HG03108 (cell line): ENCODE data around the gene NRDE2.

Experiments used
- ATAC-seq: cut with Tn5 transposase; IDR thresholded peaks from one replicate; pipeline ENCODE4 v1.9.1; 2021; ENCODE audit warnings: moderate library complexity; ENCODE audit not compliant: unreplicated experiment

The NRDE2 gene

GRCh38 chr14:90331497-90332270 lies at the start of gene NRDE2:
NRDE2 (minus strand) TSS chr14:90331941; CDS start chr14:90331904, 37 bp downstream.
- ATAC-seq, result peak; percentile 95

- no peak for ATAC-seq
These were observed 49.5 kb upstream of the NRDE2 start for GRCh38 chr14:90381011-90381786.

- ATAC-seq, result no peak
These were observed 47.4 kb upstream of the NRDE2 start for GRCh38 chr14:90379106-90379505.

- ATAC-seq, result no peak
These were observed 46.5 kb upstream of the NRDE2 start for GRCh38 chr14:90378249-90378648.

GRCh38 chr14:90375934-90376333 lies 44.2 kb upstream of the NRDE2 start:
- ATAC-seq, result no peak

- ATAC-seq, result no peak
These were observed 43.1 kb upstream of the NRDE2 start for GRCh38 chr14:90374813-90375212.

- ATAC-seq, result no peak
These were observed 42.1 kb upstream of the NRDE2 start for GRCh38 chr14:90373887-90374286.

GRCh38 chr14:90368946-90369721 lies 37.4 kb upstream of the NRDE2 start:
- no peak for ATAC-seq

- no peak for ATAC-seq
These were observed 30.8 kb upstream of the NRDE2 start for GRCh38 chr14:90362558-90362896.

GRCh38 chr14:90361865-90362557 lies 30.3 kb upstream of the NRDE2 start:
- ATAC-seq, result no peak

- no peak for ATAC-seq
These were observed 26.6 kb upstream of the NRDE2 start for GRCh38 chr14:90358359-90358758.

- ATAC-seq, result no peak
These were observed 25.2 kb upstream of the NRDE2 start for GRCh38 chr14:90356925-90357324.

GRCh38 chr14:90355540-90356518 lies 24.1 kb upstream of the NRDE2 start:
- no peak for ATAC-seq

GRCh38 chr14:90354551-90355298 lies 23.0 kb upstream of the NRDE2 start:
- no peak for ATAC-seq

- ATAC-seq, result no peak
These were observed 18.0 kb upstream of the NRDE2 start for GRCh38 chr14:90349739-90350138.

GRCh38 chr14:90348270-90348669 lies 16.5 kb upstream of the NRDE2 start:
- no peak for ATAC-seq

- no peak for ATAC-seq
These were observed 13.5 kb upstream of the NRDE2 start for GRCh38 chr14:90345239-90345557.

- no peak for ATAC-seq
These were observed 12.8 kb upstream of the NRDE2 start for GRCh38 chr14:90344331-90345238.
